ENCODE results near the gene SAXO1.

SAXO1 gene

DNA sequence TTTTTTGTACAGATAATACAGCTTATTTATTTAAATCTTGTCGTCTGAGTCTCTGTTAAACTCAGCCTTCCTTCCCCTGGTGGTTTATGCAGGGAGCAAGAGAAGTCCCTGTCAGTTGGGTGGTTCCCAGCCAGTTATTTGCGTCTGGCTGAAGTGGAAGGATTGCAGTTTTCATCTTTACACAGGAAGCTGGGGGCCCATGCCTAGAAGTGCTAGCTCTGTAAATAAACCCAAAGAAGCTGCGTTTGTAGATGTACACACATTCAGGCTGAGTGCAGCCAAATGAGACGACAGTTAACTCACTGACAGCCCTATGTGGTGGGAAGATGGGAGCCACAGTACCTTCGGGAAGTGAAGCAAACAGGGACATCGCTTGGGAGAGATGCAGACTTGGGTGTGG is 122.1 kb downstream of the SAXO1 start:
- DNase-seq (ENCODE audit: low spot score), result no peak

DNA sequence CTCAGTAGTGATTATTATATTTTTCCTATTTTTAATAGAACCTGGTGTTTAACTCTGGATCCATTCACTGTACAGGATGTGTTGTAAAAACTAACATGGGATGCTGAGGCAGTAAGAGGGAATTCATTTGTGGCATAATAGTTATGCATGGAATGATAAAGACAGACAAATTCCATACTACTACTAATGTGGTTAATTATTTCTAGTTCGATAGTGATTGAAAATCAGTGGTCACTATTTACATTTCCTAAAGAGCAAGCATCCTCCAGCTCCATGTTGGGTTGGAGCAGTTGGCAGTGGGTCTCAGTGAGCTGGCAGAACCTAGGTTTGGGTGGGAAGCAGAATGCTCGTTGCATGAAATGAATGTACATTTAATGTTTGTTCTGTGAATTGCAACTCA is 122.6 kb downstream of the SAXO1 start:
- no peak for DNase-seq (ENCODE audit: low spot score)

DNA sequence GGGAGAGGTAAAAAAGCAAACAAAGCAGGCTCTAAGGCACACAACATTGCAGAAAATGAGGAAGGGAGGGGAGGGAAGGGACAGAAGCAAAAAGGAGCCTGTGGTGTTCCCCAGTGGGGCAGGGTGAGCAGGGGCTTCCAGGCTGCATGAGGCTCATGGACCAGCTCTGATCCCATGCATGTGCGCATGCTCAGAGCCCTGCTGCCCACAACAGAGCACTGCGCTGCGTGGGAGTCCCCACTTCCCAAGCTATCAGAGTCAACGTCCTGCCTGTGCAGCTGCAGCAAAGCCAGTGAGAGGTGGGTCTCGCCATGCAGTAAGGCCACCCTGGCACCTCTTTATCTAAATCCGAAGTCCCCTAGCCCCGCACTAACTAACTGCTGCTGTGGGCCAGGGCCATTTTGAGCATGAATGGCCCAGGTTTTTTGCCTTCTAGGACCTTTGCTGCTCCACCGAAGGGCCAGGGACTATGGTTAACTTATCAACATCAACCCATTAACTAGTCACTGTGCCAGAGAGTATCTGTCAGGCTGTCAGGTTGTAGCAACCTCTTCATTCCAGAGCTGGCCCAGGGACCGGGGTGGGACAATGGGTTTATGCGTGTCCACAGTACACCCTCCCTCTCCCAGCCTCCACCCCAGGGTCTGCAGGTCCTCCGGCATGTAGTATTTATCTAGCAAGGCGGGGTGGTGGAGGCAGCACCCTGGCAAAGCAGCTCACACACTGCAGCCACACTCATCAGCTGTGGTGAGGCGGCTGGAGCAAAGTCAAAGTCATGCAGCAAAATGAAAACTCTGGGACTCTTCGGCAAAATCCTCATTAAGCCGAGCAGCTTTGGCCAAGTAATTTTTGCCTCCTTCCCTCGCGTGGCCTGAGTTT is 123.6 kb downstream of the SAXO1 start:
- DNase-seq (ENCODE audit: low spot score), result no peak

DNA sequence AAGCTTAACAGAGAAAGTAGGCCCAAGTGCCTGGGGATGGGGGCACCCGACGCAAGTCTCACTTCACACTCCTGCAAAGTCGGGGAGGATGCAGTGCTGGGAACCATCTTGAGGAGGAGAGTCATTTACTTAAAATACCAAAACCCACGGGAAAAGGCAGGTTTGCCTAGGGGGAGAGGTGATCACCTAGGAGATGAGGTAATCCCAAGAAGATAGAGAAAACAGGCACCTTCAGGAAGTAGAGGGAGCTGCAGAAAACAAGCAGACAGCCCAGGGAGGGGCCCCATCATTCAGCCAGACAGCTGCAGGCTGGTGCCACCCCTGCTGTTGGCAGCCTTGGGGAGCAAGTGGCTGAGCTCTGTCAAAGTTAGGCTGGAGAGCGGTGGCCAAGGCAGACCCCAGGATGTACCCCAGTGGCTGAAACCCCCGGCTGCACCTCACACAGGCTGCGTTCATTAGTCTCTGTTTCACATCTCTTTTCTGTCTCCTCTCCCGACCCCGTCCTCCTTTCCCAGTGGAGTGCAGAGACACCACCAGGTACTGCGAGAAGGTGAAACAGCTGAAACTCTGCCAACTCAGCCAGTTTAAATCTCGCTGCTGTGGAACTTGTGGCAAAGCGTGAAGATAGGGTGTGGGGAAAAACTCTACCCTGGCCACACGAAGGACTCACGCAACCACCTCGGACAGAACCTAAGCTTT is 124.9 kb downstream of the SAXO1 start:
- DNase-seq (ENCODE audit: low spot score), result no peak

DNA sequence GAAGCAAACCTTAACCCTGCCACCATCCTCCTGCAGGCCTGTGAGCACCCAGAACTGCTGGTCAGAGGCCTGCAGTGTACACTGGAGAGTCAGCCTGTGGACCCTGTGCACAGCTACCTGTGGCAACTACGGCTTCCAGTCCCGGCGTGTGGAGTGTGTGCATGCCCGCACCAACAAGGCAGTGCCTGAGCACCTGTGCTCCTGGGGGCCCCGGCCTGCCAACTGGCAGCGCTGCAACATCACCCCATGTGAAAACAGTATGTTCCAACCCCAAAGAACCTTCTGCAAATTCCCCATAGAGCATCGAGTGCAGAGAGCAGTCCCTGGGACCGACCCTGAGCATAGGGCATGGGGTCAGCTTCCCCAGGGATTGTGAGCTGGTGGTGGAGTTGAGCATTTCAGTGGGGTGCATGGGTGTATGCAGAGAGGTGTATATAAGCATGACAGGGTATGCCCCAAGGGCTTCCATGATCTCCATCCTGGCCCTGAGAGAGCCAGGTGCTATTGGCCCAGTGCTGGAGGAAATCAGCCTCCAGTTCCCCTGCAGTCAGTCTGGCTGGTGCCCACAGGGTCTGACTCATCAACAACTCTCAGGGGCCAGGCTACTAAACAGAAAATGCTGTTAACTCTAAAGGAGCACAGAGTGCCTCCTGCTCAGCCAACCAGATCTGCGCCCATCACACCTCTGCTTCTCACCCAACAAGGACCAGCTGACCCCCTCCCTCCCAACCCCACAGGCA is 126.2 kb downstream of the SAXO1 start:
- no peak for DNase-seq (ENCODE audit: low spot score)

DNA sequence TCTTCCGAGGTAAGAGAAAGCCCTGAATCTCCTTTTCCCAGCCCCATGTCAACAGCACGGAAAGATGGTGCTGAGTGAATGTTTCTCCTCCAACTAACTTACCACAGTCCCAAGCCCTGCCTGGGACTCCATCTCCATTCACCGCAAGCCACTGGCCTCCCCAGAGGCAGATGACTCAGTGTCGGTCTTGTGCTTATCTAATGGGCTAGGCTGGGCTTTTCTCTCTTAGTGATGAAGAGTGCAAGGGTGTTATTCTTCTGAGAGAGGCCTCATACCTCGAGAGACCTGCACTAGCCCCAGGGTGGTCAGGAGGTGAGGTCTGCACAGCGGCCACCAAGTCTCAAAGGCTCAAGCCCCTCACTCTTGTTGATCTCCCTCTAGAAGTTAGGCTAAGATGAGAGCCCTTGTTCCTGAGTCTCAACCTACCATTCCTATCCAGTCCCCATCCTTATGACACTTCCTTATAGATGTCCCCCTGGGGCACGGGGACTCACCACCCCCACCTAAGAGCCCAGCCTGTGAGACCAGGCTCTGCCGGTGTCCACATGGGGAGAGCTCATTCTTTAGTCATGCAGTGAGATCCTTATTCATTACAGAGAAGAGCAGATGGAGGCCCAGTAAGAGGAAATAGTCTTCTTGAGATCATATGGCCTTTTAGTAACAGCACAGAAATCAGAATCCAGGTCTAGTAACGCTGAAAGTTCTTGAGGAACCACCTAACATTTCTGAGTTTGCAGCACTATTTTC is 127.0 kb downstream of the SAXO1 start:
- DNase-seq (ENCODE audit: low spot score), result no peak

DNA sequence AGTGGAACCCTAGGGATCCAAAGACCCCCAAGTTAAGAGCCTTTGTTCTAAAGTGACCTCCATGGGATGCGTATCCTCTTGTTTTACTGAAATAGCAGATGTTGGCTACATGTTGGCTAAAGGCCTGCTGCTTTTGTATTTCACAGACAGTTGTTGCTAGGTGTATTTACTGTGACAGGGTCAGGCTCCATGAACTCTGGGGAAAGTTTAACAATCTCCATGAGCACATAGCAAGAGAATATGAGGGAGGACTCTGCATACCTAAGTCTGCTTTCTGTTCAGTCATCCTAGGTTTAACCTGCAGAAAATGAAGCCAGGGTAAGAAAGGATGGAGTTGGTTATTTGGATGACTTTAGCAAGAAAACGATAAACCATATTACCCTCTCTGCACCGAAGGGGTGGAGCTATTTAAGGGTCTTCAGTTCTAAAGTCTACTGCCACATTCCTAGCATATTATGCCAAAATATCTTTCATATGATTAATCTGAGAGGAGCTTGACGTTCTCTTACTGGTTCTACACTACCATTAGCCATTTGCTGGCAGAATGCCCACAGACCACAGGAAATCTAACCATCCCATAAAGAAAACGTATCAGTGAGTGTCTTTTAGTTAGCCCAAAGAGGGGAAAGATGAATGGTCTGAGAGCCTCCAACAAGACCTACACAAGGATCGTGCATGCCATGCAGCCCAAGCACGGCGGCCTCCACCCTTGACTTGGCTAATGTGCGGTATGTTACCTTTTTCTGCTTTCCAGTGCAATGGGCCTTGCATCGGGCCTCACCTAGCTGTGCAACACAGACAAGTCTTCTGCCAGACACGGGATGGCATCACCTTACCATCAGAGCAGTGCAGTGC is 127.8 kb downstream of the SAXO1 start:
- no peak for DNase-seq (ENCODE audit: low spot score)

DNA sequence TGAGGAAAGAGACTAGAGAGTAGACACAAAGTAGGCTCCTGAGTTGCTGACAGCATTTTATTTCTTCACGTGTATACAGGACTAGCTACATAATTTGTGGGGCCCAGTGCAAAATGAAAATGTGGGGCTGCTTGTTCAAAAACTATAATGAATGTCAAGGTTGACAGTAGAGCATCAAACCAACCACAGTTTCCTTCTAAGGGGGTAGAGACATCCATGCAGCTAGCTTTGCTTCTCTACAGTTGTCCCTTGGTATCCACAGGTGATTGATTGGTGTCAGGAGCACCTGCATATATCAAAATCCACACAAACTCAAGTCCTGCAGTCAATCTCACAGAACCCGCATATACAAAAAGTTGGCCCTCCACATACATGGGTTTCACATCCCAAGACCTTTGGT is 129.6 kb downstream of the SAXO1 start:
- DNase-seq (ENCODE audit: low spot score), result no peak

DNA sequence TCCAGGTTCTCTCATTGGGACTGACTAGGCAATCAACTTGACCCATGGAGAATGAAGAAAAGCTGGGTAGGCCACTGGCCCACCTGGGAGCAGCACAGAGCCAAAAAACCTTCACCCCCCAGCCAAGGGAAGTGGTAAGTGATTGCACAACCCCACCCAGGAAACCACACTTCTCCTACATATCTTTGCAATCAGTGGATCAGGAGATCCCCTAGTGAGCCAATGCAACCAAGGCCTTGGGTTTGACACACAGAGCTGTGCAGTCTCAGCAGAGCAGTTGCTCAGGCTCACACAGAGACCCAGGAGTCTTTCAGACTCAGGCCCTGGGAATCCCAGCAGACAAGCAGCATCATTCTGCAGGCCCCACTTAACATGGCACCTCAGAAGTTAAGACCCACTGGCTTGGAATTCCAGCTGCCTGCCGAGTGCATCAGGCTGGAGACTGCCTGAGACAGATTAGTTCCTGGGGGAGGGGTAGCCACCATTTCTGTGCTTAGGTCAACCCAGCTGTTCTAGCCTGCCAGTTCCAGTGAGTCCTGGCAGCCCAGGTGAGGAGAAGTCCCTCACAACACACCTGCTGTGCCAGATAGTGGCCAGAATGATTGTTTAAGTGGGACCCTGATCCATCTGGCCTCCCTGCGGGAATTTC is 136.4 kb downstream of the SAXO1 start:
- DNase-seq (ENCODE audit: low spot score), result no peak

DNA sequence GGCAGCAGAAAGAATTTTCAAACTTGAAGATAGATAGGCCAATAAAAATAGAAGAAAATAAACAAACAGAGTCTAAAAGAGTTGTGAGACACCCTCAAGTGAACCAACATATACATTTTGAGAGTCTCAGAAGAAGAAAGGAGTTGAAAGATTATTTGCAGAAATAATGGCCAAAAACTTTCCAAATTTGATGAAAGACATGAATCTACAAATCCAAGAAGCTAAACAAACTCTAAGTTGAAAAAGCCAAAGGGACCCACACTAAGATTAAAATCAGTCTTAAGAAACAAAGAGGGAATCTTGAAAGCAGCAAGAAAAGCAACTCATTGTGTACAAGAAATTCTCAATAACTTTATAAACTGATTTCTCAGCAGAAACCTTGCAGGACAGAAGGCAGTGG is 137.0 kb downstream of the SAXO1 start:
- no peak for DNase-seq (ENCODE audit: low spot score)

DNA sequence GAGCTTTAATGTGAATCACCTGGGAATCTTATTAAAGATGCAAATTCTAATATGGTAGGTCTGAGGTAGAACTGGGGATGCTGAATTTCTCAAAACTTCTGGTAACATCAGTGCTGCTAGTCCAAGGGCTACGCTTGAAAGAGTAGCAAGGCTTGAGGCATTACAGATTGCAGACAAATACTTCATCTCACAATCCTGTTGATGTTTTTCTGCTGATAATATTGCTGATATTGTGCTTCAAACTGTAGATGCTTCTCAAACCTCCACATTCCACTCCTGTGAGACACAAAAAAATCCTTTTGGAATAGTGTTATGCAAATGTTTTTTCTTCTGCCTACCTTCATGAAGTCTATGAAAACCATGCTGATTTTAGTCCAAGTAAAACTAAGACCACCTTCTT is 139.5 kb downstream of the SAXO1 start:
- DNase-seq (ENCODE audit: low spot score), result no peak

DNA sequence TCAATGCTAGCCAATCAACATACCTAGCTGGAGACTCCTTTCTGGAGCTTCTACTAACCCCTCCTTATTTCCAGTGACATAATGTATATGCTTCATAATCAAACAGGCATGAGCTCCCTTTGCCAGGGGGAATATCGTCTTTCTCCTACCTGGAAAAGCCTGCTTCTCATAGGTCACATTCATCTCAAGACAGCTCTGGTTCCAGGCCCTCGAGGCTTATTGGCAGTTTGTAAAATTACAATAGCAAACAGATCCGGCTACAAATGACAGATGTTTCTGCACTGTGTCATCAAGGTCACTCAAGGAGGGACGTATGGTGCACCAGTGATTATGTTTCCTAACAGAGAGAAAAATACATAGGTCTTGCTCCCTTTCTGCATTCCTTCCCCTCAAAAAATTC is 140.0 kb downstream of the SAXO1 start:
- DNase-seq (ENCODE audit: low spot score), result no peak

DNA sequence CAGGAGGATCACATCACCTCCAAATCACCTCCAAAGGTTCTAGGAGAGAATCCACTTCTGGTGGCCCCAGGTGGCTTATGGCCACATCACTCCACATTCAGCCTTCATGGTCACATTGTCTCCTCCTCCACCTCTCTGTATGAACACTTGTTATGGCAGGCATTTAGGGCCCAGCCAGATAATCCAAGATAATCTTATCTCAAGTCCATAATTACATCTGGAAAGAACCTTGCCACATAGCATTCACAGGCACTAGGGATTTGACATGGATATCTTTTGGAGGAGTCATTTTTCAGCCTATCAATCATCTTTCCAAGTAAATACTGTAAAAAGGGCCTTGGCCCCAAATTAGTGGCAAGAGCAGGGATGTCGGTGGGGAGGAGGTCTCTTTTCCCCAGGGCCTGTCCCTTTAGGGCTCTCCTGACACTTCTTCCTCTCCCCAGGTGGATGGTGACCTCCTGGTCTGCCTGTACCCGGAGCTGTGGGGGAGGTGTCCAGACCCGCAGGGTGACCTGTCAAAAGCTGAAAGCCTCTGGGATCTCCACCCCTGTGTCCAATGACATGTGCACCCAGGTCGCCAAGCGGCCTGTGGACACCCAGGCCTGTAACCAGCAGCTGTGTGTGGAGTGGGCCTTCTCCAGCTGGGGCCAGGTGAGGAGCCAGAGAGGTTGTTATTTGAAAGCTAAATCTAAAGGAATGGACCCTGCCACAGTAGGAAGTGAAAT is 140.9 kb downstream of the SAXO1 start:
- DNase-seq (ENCODE audit: low spot score), result no peak

DNA sequence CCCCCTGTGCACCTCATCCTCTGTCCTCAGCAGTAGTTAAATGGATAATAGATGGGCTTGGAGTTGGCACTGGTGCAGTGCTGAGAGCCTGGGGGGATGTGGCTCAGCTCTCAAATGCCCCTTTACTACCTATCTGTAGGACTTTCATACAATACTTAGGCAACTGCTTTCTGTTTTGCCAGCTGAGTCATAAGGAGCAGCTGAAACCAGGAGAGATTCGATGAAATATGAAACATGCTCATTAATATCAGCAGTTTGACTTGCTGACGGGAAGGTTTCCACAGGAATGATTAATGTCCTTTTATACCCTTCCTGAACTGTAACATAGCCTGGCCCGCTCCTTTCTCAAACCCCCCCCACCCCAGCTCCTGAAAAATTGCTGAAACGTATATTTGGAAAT is 142.6 kb downstream of the SAXO1 start:
- DNase-seq (ENCODE audit: low spot score), result no peak

DNA sequence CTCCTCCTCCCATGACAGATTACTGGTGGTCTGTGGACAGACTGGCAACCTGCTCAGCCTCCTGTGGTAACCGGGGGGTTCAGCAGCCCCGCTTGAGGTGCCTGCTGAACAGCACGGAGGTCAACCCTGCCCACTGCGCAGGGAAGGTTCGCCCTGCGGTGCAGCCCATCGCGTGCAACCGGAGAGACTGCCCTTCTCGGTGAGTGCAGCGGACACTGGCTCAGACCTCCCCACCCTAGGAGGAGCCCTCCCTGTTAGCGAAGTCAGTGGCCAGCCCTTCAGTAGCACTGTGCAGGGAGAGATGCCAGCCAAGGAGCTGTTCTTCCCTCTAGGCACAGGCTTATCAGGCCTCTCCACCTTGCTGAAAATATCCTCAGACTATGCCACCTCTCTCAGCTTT is 143.5 kb downstream of the SAXO1 start:
- DNase-seq (ENCODE audit: low spot score), result no peak

DNA sequence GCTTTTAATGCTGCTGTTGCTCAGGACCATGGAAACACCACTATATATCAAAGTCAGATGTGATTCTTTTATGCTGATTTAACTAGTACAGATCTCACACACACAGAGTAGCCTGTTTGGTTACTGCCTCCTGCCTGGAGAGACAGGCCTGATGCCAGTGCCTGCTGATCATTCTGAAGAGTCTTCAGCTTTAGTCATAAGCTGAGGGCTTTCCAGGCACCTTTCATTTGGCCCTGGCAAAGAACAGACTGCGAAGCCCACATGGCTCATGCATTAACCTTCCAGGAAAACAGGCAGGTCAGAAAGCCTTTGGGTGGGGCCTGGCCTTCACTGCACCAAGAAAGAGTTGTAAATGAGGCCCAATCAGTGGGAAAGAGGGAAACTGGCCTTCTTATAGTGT is 144.7 kb downstream of the SAXO1 start:
- DNase-seq (ENCODE audit: low spot score), result no peak

DNA sequence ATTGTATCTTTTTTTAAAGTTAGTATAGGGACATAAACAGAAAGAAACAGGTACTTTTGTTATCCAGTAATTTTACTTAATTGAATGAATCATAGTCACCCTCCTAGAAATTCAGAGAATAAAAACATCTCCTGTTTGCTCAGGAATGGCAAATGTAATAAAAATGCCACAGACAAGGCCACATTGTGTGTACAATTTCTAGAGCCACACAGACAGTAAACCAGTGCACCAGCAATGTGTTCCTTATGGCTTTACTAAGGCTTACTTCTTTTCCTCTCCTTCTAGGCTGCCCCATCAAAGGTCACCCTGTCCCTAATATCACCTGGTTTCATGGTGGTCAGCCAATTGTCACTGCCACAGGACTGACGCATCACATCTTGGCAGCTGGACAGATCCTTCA is 145.5 kb downstream of the SAXO1 start:
- DNase-seq (ENCODE audit: low spot score), result no peak

DNA sequence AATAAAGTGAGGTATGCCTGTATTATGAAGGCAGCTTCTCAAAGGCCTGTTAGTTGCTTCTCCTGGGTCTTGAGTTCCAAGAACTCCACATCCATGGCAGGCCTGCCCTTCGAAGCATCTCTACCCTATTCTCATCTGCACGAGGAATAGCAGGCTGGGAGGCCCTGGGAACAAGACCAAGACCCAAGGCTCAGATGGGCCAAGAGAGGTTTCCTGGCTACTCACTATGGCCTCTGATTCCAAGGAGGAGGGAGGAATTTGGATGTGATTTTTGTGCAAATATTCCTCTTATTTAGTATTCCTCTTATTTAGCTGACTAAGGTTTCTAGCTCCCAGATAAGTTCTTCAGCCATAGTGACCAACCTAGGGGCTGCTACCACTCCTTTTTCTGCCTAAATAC is 151.3 kb downstream of the SAXO1 start:
- no peak for DNase-seq (ENCODE audit: low spot score)

DNA sequence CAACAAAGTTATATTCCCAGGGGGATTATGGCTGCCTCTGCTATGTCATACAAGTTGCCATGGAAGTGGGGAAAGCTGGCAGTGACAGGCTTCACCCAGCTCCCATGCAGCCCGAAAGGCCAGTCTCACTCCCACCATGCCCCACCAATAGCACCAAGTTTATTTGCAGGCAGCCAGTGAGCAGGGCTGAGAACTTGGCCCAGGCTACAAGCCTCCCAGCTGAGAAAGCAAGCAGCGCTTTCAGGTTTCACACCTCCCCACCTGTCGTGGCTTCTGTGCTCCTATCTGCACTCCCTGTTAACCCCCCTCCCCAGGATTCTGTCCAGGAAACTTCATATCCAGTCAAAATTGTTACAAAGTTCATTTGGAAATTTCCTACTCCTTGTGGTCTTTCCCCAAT is 155.0 kb downstream of the SAXO1 start:
- no peak for DNase-seq (ENCODE audit: low spot score)

Data from hematopoietic multipotent progenitor cell treated with erythropoietin and hydrocortisone succinate and interleukin-3 and kit ligand, for 15 days (in vitro differentiated cells).